ENCODE data around the gene FLRT1.

Gene FLRT1

GRCh38 chr11:64039012-64039665 lies 3.4 kb downstream of the FLRT1 start:
- DNase-seq (ENCODE audit: low read depth) = no peak
- TF ChIP-seq CTCF (IDR thresholded peaks at IDR 0.05; ENCODE audit: insufficient read depth, low read depth, low read length, missing control alignments) = no peak
- no peak overlapping the region for H3K4me3 ChIP-seq (ENCODE audit: low read length)

- DNase-seq (ENCODE audit: low read depth) = no peak
- peak; percentile 29 for TF ChIP-seq CTCF (IDR thresholded peaks at IDR 0.05; ENCODE audit: insufficient read depth, low read depth, low read length, missing control alignments)
Measured at GRCh38 chr11:64040684-64041322, 5.1 kb downstream of the FLRT1 start.

GRCh38 chr11:64041846-64042245 lies 6.1 kb downstream of the FLRT1 start:
- no peak overlapping the region for H3K4me3 ChIP-seq (ENCODE audit: low read length)
- no peak for TF ChIP-seq CTCF (IDR thresholded peaks at IDR 0.05; ENCODE audit: insufficient read depth, low read depth, low read length, missing control alignments)
- no peak for DNase-seq (ENCODE audit: low read depth)

More at GRCh38 chr11:64040684-64041322, 5.1 kb downstream of the FLRT1 start:
- no peak overlapping the region for H3K4me3 ChIP-seq (ENCODE audit: low read length)

GRCh38 chr11:64042301-64042700 lies 6.6 kb downstream of the FLRT1 start:
- no peak overlapping the region for H3K4me3 ChIP-seq (ENCODE audit: low read length)
- no peak for TF ChIP-seq CTCF (IDR thresholded peaks at IDR 0.05; ENCODE audit: insufficient read depth, low read depth, low read length, missing control alignments)
- DNase-seq (ENCODE audit: low read depth) = no peak

GRCh38 chr11:64043545-64043944 lies 7.8 kb downstream of the FLRT1 start:
- DNase-seq (ENCODE audit: low read depth) = no peak
- no peak for TF ChIP-seq CTCF (IDR thresholded peaks at IDR 0.05; ENCODE audit: insufficient read depth, low read depth, low read length, missing control alignments)
- H3K4me3 ChIP-seq (ENCODE audit: low read length) = no peak overlapping the region

- no peak overlapping the region for H3K4me3 ChIP-seq (ENCODE audit: low read length)
- no peak for DNase-seq (ENCODE audit: low read depth)
- TF ChIP-seq CTCF (IDR thresholded peaks at IDR 0.05; ENCODE audit: insufficient read depth, low read depth, low read length, missing control alignments) = no peak
Measured at GRCh38 chr11:64044730-64045393, 9.1 kb downstream of the FLRT1 start.
